ENCODE data around the gene CIPC. TPM values are rescaled to one million over a fixed set of nuclear protein-coding genes. Genes with fewer than 3 reads are reported as not detected.

Gene CIPC
- polyA plus RNA-seq, 1 experiment = 9.9 TPM

DNA sequence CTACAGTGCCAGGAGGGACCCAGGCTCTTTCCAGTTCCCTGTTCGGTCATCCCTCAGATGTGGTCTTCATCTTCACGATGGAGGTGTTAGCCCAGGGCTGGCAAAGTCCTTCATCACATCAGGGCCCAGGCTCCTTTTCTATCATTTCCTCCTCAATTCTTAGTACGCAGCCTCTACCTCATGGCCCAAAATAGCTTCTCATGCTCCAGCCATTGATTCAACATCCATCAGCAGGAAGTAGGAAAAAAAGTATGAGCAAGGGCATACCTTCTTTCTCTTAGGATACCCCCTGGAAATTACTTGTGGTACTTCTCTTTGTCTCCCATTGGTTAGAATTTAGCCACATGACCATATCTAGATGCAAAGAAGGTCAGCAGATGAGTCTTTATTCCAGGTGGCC, 55.7 kb downstream of the CIPC start:
- DNase-seq (ENCODE audit: low read depth, low spot score) = no peak
- TF ChIP-seq, protein P1, sequence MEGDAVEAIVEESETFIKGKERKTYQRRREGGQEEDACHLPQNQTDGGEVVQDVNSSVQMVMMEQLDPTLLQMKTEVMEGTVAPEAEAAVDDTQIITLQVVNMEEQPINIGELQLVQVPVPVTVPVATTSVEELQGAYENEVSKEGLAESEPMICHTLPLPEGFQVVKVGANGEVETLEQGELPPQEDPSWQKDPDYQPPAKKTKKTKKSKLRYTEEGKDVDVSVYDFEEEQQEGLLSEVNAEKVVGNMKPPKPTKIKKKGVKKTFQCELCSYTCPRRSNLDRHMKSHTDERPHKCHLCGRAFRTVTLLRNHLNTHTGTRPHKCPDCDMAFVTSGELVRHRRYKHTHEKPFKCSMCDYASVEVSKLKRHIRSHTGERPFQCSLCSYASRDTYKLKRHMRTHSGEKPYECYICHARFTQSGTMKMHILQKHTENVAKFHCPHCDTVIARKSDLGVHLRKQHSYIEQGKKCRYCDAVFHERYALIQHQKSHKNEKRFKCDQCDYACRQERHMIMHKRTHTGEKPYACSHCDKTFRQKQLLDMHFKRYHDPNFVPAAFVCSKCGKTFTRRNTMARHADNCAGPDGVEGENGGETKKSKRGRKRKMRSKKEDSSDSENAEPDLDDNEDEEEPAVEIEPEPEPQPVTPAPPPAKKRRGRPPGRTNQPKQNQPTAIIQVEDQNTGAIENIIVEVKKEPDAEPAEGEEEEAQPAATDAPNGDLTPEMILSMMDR (IDR thresholded peaks at IDR 0.05; ENCODE audit: low read depth, low read length) = no peak
- ChIA-PET POLR2A (interaction anchor here (0.7 kb wide), 1 partner anchor 230 kb away, joined by 3 read pairs; no protein-coding TSS in a partner anchor), CTCF (interaction anchor here (0.9 to 6.0 kb wide), 4 partner anchors 11 to 161 kb away, joined by 3 to 73 read pairs (median 3); no protein-coding TSS in a partner anchor)
- no peak overlapping the region for H3K4me3 ChIP-seq (ENCODE audit: low read depth, low read length)
- H3K27ac ChIP-seq (ENCODE audit: low read depth, low read length) = no peak overlapping the region
- peaks cover 14% of the 10 kb centered on the region for H3K27me3 ChIP-seq (ENCODE audit: control insufficient read depth, insufficient read depth, low read length)
- peaks cover 2% of the 10 kb centered on the region; the same call in 1 of the 2 replicates for H3K9me3 ChIP-seq (ENCODE audit: control insufficient read depth, insufficient read depth, low read length)

DNA sequence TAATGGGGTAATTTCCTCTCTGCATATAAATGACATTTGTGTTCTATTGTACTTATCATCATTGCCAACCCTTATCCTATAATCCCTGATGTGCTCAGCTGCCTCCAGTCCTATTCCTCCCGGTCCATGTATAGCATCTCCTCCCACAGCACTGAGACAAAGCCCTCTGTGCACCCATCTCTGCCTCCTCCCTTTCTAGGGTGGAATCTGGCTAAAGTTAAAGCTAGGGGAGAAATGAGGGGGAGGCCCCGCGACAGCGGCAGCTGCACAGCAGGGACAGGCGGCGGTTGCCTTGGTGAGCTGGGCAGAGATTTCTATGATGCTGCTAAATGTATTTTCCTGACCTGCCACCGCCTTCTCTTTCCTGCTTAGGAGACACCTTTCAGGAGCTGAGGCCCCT, 56.4 kb downstream of the CIPC start:
- H3K9me3 ChIP-seq (ENCODE audit: control insufficient read depth, insufficient read depth, low read length) = peaks cover 2% of the 10 kb centered on the region; the same call in 1 of the 2 replicates
- ChIA-PET POLR2A (no interaction called here), CTCF (interaction anchor here (0.9 kb wide), 1 partner anchor 279 kb away, joined by 4 read pairs; no protein-coding TSS in a partner anchor)
- DNase-seq (ENCODE audit: low read depth, low spot score) = no peak
- TF ChIP-seq, protein P1 (IDR thresholded peaks at IDR 0.05; ENCODE audit: low read depth, low read length) = no peak
- H3K4me3 ChIP-seq (ENCODE audit: low read depth, low read length) = no peak overlapping the region
- H3K27me3 ChIP-seq (ENCODE audit: control insufficient read depth, insufficient read depth, low read length) = peaks cover 12% of the 10 kb centered on the region
- H3K27ac ChIP-seq (ENCODE audit: low read depth, low read length) = no peak overlapping the region

DNA sequence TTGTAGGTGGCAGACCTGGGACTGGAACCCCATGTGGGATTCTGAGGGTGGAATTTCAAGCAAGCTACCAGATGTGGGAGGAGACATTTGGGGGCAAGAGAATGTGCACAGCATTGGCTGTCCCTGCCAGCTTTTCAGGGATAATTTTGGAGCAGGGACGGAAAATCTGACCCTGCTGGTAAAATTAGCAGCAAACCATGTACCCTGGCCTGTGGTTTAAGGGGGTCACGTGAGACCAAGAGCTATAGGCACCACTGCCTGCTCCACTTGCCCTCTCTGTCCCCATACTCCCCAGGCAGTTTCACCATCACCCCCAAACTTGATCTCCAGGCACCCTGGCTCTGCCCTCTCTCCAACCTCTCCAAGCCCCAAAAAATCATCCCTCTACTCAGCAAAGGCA, 57.0 kb downstream of the CIPC start:
- TF ChIP-seq, protein P1 (IDR thresholded peaks at IDR 0.05; ENCODE audit: low read depth, low read length) = no peak
- ChIA-PET CTCF (interaction anchor here (0.7 to 0.9 kb wide), 2 partner anchors 279 to 423 kb away, joined by 3 to 4 read pairs; no protein-coding TSS in a partner anchor), POLR2A (no interaction called here)
- DNase-seq (ENCODE audit: low read depth, low spot score) = no peak
- Histone ChIP-seq H3K27ac (ENCODE audit: low read depth, low read length) (no peak overlapping the region), H3K9me3 (ENCODE audit: control insufficient read depth, insufficient read depth, low read length) (peaks cover 2% of the 10 kb centered on the region; the same call in 1 of the 2 replicates), H3K4me3 (ENCODE audit: low read depth, low read length) (no peak overlapping the region), H3K27me3 (ENCODE audit: control insufficient read depth, insufficient read depth, low read length) (peaks cover 12% of the 10 kb centered on the region)

DNA sequence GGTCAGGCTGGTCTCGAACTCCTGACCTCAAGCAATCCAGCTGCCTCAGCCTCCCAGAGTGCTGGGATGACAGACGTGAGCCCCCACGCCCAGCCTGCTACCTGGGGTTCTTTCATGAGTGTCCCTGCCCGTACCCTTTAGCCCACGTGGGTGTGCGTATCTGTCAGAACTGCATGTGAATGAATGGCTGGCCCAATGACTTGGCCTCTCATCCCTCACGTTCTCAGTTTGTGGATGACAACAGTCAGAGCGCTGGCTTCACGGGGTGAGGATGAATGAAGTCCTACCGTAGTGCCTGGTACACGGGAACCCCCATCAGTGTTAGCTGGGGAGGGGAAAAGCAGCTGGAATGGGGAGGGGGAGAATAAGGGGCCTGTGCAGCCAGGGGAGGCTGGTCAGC, 59.7 kb downstream of the CIPC start:
- H3K27me3 ChIP-seq (ENCODE audit: control insufficient read depth, insufficient read depth, low read length) = peaks cover 15% of the 10 kb centered on the region
- no peak overlapping the region for H3K4me3 ChIP-seq (ENCODE audit: low read depth, low read length)
- peaks cover 2% of the 10 kb centered on the region; the same call in 1 of the 2 replicates for H3K9me3 ChIP-seq (ENCODE audit: control insufficient read depth, insufficient read depth, low read length)
- TF ChIP-seq, protein P1 (IDR thresholded peaks at IDR 0.05; ENCODE audit: low read depth, low read length) = no peak
- no peak overlapping the region for H3K27ac ChIP-seq (ENCODE audit: low read depth, low read length)
- no peak for DNase-seq (ENCODE audit: low read depth, low spot score)
- CTCF ChIA-PET = no interaction called here
- POLR2A ChIA-PET = no interaction called here

DNA sequence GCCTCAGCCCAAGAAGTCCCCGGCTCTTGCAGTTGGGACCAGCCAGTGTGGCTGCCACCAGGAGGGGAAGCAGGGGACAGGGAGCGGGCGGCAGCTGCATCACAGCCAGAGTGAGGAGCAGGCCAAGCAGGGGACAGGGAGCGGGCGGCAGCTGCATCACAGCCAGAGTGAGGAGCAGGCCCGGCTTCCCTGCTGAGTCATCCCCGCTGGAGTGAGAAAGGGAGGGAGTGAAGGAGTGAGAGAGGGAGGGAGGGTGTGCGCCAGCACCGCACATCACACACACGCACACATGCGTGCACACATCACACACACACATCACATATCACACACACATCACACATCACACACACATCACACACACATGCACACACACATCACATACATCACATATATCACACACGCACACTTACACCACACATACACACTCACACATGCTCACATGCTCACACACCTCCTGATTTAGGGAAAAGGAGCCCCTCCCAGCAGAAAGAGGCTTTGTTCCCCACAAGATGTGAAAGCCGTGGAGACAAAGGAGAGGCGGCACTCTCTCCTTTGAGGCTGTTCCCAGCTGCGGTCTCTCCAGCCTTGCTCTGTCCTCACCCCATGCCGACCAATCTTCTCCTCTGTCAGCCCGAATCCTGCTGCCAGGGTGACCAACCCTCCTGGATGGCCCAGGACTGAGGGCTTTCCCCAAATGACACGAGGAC, 60.3 kb downstream of the CIPC start:
- Histone ChIP-seq H3K4me3 (ENCODE audit: low read depth, low read length) (no peak overlapping the region), H3K9me3 (ENCODE audit: control insufficient read depth, insufficient read depth, low read length) (peaks cover 2% of the 10 kb centered on the region; the same call in 1 of the 2 replicates), H3K27me3 (ENCODE audit: control insufficient read depth, insufficient read depth, low read length) (peaks cover 14% of the 10 kb centered on the region), H3K27ac (ENCODE audit: low read depth, low read length) (no peak overlapping the region)
- ChIA-PET POLR2A (no interaction called here), CTCF (no interaction called here)
- TF ChIP-seq, protein P1 (IDR thresholded peaks at IDR 0.05; ENCODE audit: low read depth, low read length) = no peak
- DNase-seq (ENCODE audit: low read depth, low spot score) = peak; percentile 30
